Activated CD8-positive, alpha-beta T cell treated with anti-CD3 and anti-CD28 coated beads, Interleukin-2, amount 10 ng/mL, durations not matched to agents 7 days and 5 days (primary cell): ENCODE measurements around the gene PICK1. TPM values are rescaled to one million over a fixed set of nuclear protein-coding genes. Genes with fewer than 3 reads are reported as not detected.
"Not testable (repeated sequence)": the region's sequence is repeated elsewhere in the genome, so short reads cannot be mapped to it uniquely, and the experiment has no call there.

Experiments used
- ATAC-seq: fragments of 150-1000 bp; cut with Tn5 transposase; one replicate; pipeline ENCODE4 v1.10.0; 2021; ENCODE audit warnings: moderate library complexity
- CTCF ChIA-PET: fragments of 350-600 bp; sonication (Branson Sonifier 250); formaldehyde crosslinking; loops from one replicate; lab custom pipeline; 2021; ENCODE audit warnings: antibody characterized with exemption; lab: Charles Lee
- POLR2A ChIA-PET: fragments of 350-600 bp; sonication (Branson Sonifier 250); formaldehyde crosslinking; loops from one replicate; lab custom pipeline; 2021; ENCODE audit warnings: antibody characterized with exemption; lab: Charles Lee
- DNase-seq: peaks from one replicate; pipeline ENCODE4 v3.0.0-alpha.2; 2020
- H3K27ac Mint-ChIP-seq: one replicate; pipeline ENCODE4 v1.8.0; 2021; ENCODE audit warnings: mild to moderate bottlenecking, mixed read lengths
- H3K27me3 Mint-ChIP-seq: one replicate; pipeline ENCODE4 v1.8.0; 2021; ENCODE audit warnings: low read depth, mixed read lengths
- H3K36me3 Mint-ChIP-seq: one replicate; pipeline ENCODE4 v1.8.0; 2021; ENCODE audit warnings: low read depth, mixed read lengths
- H3K4me1 Mint-ChIP-seq: one replicate; pipeline ENCODE4 v1.8.0; 2021; ENCODE audit warnings: low read depth, mixed read lengths
- H3K4me3 Mint-ChIP-seq: one replicate; pipeline ENCODE4 v1.8.0; 2021; ENCODE audit warnings: mild to moderate bottlenecking, mixed read lengths
- H3K9me3 Mint-ChIP-seq: one replicate; pipeline ENCODE4 v1.8.0; 2022; ENCODE audit warnings: mixed read lengths; ENCODE audit not compliant: insufficient read depth
- total RNA-seq, 2 experiments: library from RNA; stranded (reverse); gene quantifications; one replicate each; pipeline ENCODE4 v1.2.3, GENCODE V29; 2021

Gene PICK1
- total RNA-seq, 2 experiments from 2014 or later = 12.7 to 14.0 TPM

- no peaks in the 10 kb centered on the region for H3K36me3 Mint-ChIP-seq
- DNase-seq (no peak), ATAC-seq (no peak)
- peak within 1 kb of the TSS; percentile 76 for H3K27ac Mint-ChIP-seq
- no peaks in the 10 kb centered on the region for H3K9me3 Mint-ChIP-seq
- POLR2A ChIA-PET = no interaction called here
- CTCF ChIA-PET = interaction anchor here (1.3 kb wide), 1 partner anchor 120 kb away, joined by 3 read pairs; no protein-coding TSS in a partner anchor
- H3K4me1 Mint-ChIP-seq = peaks cover 11% of the 10 kb centered on the region
- H3K4me3 Mint-ChIP-seq = peak within 1 kb of the TSS; percentile 40
- H3K27me3 Mint-ChIP-seq = no peaks in the 10 kb centered on the region
These were observed 53.0 kb downstream of the PICK1 start, which contains the start of gene BAIAP2L2 for GRCh38 chr22:38110008-38110862. BAIAP2L2 (minus strand) TSS chr22:38110684; CDS start chr22:38110525, 159 bp downstream.

- POLR2A ChIA-PET = no interaction called here
- DNase-seq (no peak), ATAC-seq (no peak)
- H3K4me3 Mint-ChIP-seq = no peak overlapping the region
- H3K9me3 Mint-ChIP-seq = no peaks in the 10 kb centered on the region
- CTCF ChIA-PET = interaction anchor here (1.3 kb wide), 1 partner anchor 119 kb away, joined by 3 read pairs; no protein-coding TSS in a partner anchor
- no peak overlapping the region for H3K27ac Mint-ChIP-seq
- no peaks in the 10 kb centered on the region for H3K27me3 Mint-ChIP-seq
- no peaks in the 10 kb centered on the region for H3K36me3 Mint-ChIP-seq
- H3K4me1 Mint-ChIP-seq = peaks cover 7% of the 10 kb centered on the region
These were observed 54.0 kb downstream of the PICK1 start for GRCh38 chr22:38110863-38111852.

GRCh38 chr22:38111925-38112355 is 54.7 kb downstream of the PICK1 start:
- ChIA-PET POLR2A (no interaction called here), CTCF (no interaction called here)
- Mint-ChIP-seq H3K9me3 (no peaks in the 10 kb centered on the region), H3K4me3 (no peak overlapping the region), H3K36me3 (no peaks in the 10 kb centered on the region), H3K4me1 (peaks cover 7% of the 10 kb centered on the region), H3K27me3 (no peaks in the 10 kb centered on the region), H3K27ac (no peak overlapping the region)
- no peak for DNase-seq
- no peak for ATAC-seq

GRCh38 chr22:38112381-38112780 is 55.2 kb downstream of the PICK1 start:
- no peaks in the 10 kb centered on the region for H3K27me3 Mint-ChIP-seq
- ChIA-PET POLR2A (no interaction called here), CTCF (no interaction called here)
- peaks cover 7% of the 10 kb centered on the region for H3K4me1 Mint-ChIP-seq
- ATAC-seq = no peak
- H3K4me3 Mint-ChIP-seq = no peak overlapping the region
- no peak for DNase-seq
- no peaks in the 10 kb centered on the region for H3K36me3 Mint-ChIP-seq
- no peaks in the 10 kb centered on the region for H3K9me3 Mint-ChIP-seq
- H3K27ac Mint-ChIP-seq = no peak overlapping the region

- Mint-ChIP-seq H3K27me3 (no peaks in the 10 kb centered on the region), H3K36me3 (no peaks in the 10 kb centered on the region), H3K9me3 (no peaks in the 10 kb centered on the region), H3K27ac (no peak overlapping the region), H3K4me3 (no peak overlapping the region), H3K4me1 (peaks cover 7% of the 10 kb centered on the region)
- DNase-seq (peak; percentile 86), ATAC-seq (peak; percentile 86)
- ChIA-PET POLR2A (interaction anchor here (0.6 to 1.1 kb wide), 4 partner anchors 59 to 266 kb away, joined by 3 to 4 read pairs (median 3); no protein-coding TSS in a partner anchor), CTCF (interaction anchor here (0.6 to 2.1 kb wide), 26 partner anchors 9 to 354 kb away, joined by 3 to 16 read pairs (median 3); partner anchors contain the start of gene MAFF)
These were observed 57.5 kb downstream of the PICK1 start for GRCh38 chr22:38114484-38115398.

GRCh38 chr22:38115423-38116205 is 58.4 kb downstream of the PICK1 start:
- Mint-ChIP-seq H3K4me3 (no peak overlapping the region), H3K27ac (no peak overlapping the region), H3K4me1 (peaks cover 7% of the 10 kb centered on the region), H3K27me3 (no peaks in the 10 kb centered on the region), H3K9me3 (no peaks in the 10 kb centered on the region), H3K36me3 (no peaks in the 10 kb centered on the region)
- ChIA-PET CTCF (interaction anchor here (1.0 to 2.1 kb wide), 14 partner anchors 9 to 115 kb away, joined by 3 to 16 read pairs (median 4); partner anchors contain the start of gene MAFF), POLR2A (no interaction called here)
- ATAC-seq (no peak), DNase-seq (no peak)

- POLR2A ChIA-PET, H3K4me3 Mint-ChIP-seq, H3K27me3 Mint-ChIP-seq, H3K4me1 Mint-ChIP-seq, ATAC-seq, DNase-seq, H3K36me3 Mint-ChIP-seq, H3K9me3 Mint-ChIP-seq, H3K27ac Mint-ChIP-seq: not testable (repeated sequence)
- CTCF ChIA-PET = interaction anchor here (1.6 kb wide), 2 partner anchors 65 to 113 kb away, joined by 3 to 4 read pairs; no protein-coding TSS in a partner anchor
These were observed 60.4 kb downstream of the PICK1 start for GRCh38 chr22:38117556-38117955.

GRCh38 chr22:38118182-38118581 is 61.0 kb downstream of the PICK1 start:
- no peaks in the 10 kb centered on the region for H3K9me3 Mint-ChIP-seq
- H3K27ac Mint-ChIP-seq = no peak overlapping the region
- CTCF ChIA-PET = interaction anchor here (0.9 to 1.6 kb wide), 3 partner anchors 19 to 96 kb away, joined by 3 to 4 read pairs (median 3); no protein-coding TSS in a partner anchor
- ATAC-seq = no peak
- peaks cover 14% of the 10 kb centered on the region for H3K4me1 Mint-ChIP-seq
- no peak for DNase-seq
- no peak overlapping the region for H3K4me3 Mint-ChIP-seq
- POLR2A ChIA-PET = interaction anchor here (0.5 kb wide), 1 partner anchor 23 kb away, joined by 4 read pairs; no protein-coding TSS in a partner anchor
- H3K36me3 Mint-ChIP-seq = no peaks in the 10 kb centered on the region
- H3K27me3 Mint-ChIP-seq = no peaks in the 10 kb centered on the region

GRCh38 chr22:38118747-38119146 is 61.5 kb downstream of the PICK1 start:
- H3K27ac Mint-ChIP-seq, H3K27me3 Mint-ChIP-seq, H3K9me3 Mint-ChIP-seq, H3K36me3 Mint-ChIP-seq, ATAC-seq, H3K4me3 Mint-ChIP-seq, DNase-seq: not testable (repeated sequence)
- CTCF ChIA-PET = interaction anchor here (0.9 to 1.6 kb wide), 3 partner anchors 18 to 96 kb away, joined by 3 to 4 read pairs (median 3); no protein-coding TSS in a partner anchor
- POLR2A ChIA-PET = interaction anchor here (0.5 kb wide), 1 partner anchor 24 kb away, joined by 4 read pairs; no protein-coding TSS in a partner anchor
- H3K4me1 Mint-ChIP-seq = peaks cover 17% of the 10 kb centered on the region
